GM10266 (cell line): Measurements from ENCODE around the gene SLC32A1.

Source experiments
- DNase-seq: peaks from one replicate; pipeline ENCODE4 v3.0.0; 2012; ENCODE audit errors: extremely low spot score
- CTCF ChIP-seq: IDR thresholded peaks from 2 replicates; pipeline ENCODE4 v1.5.1; 2012; ENCODE audit warnings: mild to moderate bottlenecking, low read depth; ENCODE audit not compliant: control insufficient read depth, insufficient read depth; ENCODE audit errors: missing control alignments

Gene SLC32A1

GRCh38 chr20:38745757-38746156 is 21.5 kb downstream of the SLC32A1 start:
- no peak for DNase-seq
- TF ChIP-seq CTCF, result no peak

DNA sequence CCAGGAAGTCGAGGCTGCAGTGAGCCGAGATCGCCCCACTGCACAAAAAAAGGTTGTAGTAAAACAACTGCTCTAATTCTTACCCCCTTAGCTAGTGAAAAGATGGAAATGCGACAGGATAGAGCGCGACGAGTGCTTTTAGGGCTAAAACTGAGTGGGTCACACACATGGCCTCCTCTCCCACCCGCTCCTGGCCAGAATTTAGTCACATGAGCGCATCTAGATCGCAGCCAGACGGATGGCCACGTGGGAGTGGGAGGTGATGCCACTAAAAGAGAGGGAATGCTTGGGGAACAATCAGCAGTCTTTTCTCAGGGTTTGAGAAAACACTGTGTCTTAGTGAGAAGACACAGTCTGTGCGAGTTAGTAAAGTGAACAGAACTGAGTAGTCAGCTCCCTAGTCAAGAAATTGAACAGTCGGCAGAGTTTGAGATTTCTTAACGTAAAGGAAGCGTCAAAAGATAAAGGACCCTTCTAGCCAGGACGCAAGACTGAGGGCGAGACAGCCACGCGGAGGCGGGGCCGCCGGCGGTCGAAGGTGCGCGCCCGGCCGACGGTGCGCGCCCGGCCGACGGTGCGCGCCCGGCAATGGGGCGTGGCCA is 23.3 kb downstream of the SLC32A1 start:
- DNase-seq, result no peak
- TF ChIP-seq CTCF, result no peak

DNA sequence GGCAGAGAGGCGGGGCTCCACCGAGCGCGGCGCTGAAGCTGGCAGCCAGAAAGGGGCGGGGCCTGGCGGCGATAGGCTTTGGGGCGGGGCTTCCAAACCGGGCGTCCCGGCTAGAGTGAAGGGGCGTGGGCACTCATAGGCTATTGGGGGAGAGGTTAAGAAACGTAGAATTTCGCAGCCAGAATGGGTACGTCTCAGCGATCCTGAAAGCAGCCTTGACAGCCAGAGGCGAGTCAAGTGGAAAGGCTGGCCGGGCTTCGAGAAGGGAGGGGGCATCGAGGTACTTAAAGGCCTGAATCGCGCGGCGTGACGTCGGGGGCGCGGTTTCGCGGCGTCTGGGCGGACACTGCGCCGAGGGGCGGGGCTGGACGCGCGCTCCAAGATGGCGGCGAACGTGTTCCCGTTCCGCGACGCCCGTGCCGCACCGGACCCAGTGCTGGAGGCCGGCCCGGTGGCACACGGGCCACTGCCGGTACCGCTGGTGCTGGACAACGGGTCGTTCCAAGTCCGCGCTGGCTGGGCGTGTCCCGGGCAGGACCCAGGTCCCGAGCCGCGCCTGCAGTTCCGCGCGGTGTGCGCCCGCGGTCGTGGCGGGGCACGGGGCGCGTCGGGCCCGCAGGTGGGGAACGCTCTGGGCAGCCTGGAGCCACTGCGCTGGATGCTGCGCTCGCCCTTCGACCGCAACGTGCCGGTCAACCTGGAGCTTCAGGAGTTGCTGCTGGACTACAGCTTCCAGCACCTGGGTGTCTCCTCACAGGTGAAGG is 24.0 kb downstream of the SLC32A1 start, which contains the start of gene ACTR5:
Gene ACTR5 (plus strand): TSS at position 364 of the 764 bp plus-strand sequence. CDS start 19 bp downstream, at position 383.
- no peak for TF ChIP-seq CTCF
- peak; percentile 99 for DNase-seq

DNA sequence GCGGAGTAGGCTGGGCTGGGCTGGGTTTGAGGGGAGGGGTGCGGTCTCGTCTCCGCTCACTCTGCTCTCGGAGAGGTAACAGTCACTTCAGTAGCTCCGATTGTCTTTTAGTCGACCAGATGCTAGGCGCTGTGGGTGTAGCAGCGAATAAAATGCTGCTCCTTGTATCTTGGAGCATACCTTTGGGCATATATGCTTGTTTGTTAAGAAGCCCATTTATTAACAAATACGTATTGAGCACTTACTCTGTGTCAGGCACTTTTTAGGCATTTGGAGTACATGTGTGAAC is 24.5 kb downstream of the SLC32A1 start:
- no peak for TF ChIP-seq CTCF
- peak; percentile 48 for DNase-seq

- peak; percentile 53 for DNase-seq
- peak; percentile 76 for TF ChIP-seq CTCF
Measured at GRCh38 chr20:38751360-38751976, 27.2 kb downstream of the SLC32A1 start.

DNA sequence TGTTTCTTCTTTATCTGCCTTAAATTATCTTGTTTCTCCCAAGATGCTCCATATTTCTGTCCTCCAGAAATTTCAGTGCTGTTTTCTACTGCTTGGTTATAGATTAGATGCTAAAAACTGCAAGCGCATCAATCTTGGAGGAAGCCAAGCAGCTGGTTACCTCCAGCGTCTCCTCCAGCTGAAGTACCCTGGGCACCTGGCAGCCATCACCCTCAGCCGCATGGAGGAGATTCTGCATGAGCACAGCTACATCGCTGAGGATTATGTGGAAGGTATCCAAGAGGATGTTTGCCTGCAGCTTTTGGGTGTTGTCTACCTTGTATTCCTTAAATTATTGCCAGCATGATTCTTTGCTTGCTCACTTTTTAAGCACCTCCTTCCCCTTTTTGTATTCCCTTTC is 27.7 kb downstream of the SLC32A1 start:
- TF ChIP-seq CTCF, result no peak
- DNase-seq, result no peak

GRCh38 chr20:38754924-38755323 is 30.6 kb downstream of the SLC32A1 start:
- TF ChIP-seq CTCF, result no peak
- no peak for DNase-seq
